Muscle layer of duodenum (tissue), 2 donors: Measurements from ENCODE around the gene AMHR2.

Experiments used
- H3K27ac ChIP-seq: one replicate; pipeline ENCODE4 v1.7.0; 2013; ENCODE audit warnings: mild to moderate bottlenecking, low read length
- H3K27me3 ChIP-seq: one replicate; pipeline ENCODE4 v1.7.0; 2013; ENCODE audit warnings: low read depth, mild to moderate bottlenecking, control low read depth, low read length
- H3K36me3 ChIP-seq, 2 donors: one replicate each; pipeline ENCODE4 v1.7.0; 2013; ENCODE audit warnings: low read length in 2 of 2, control low read depth in 1 of 2, mild to moderate bottlenecking in 1 of 2; ENCODE audit not compliant: insufficient read depth in 2 of 2, control insufficient read depth in 1 of 2
- H3K4me1 ChIP-seq, 2 donors: one replicate each; pipeline ENCODE4 v1.7.0; 2013; ENCODE audit warnings: low read length in 2 of 2, mild to moderate bottlenecking in 2 of 2, control low read depth in 1 of 2, moderate library complexity in 1 of 2; ENCODE audit not compliant: insufficient read depth in 2 of 2, control insufficient read depth in 1 of 2
- H3K4me3 ChIP-seq, 2 donors: one replicate each; pipeline ENCODE4 v1.7.0; 2013; ENCODE audit warnings: low read length in 2 of 2, low read depth in 1 of 2, mild to moderate bottlenecking in 1 of 2
- H3K9me3 ChIP-seq, 2 donors: one replicate each; pipeline ENCODE4 v1.7.0; 2013; ENCODE audit warnings: low read length in 2 of 2, control low read depth in 1 of 2, mild to moderate bottlenecking in 1 of 2; ENCODE audit not compliant: control insufficient read depth in 1 of 2
- donor health status: healthy.

AMHR2 gene

DNA sequence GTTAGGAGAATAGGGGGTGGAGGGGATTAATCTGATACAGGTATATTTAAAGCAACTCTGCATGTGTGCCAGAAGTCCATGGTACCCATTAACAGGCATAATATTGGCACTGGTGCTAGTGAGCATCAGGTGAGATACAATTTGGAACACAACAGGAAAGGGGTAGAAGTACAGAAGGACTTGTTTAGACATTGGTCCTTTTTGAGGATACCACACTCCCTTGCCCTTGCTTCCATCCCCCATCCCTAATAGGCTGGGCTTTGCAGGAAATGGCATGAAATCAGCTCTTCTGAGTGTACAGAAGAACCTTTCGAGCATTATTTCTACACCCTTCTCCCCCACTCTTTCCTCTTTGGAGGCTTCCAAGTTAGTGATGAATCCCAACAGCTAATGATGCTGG, 44.6 kb downstream of the AMHR2 start:
- Histone ChIP-seq H3K27me3 (no peaks in the 10 kb centered on the region), H3K36me3 (peaks cover 82 to 97% of the 10 kb centered on the region in 2 donors), H3K27ac (no peak overlapping the region), H3K4me3 (no peak overlapping the region), H3K9me3 (no peaks in the 10 kb centered on the region), H3K4me1 (peaks cover 3 to 31% of the 10 kb centered on the region in 2 donors)

GRCh38 chr12:53472056-53472582, 48.5 kb downstream of the AMHR2 start:
- H3K27ac ChIP-seq: peak overlapping the region; percentile 7
- peaks cover 83 to 92% of the 10 kb centered on the region in 2 donors for H3K36me3 ChIP-seq
- no peaks in the 10 kb centered on the region for H3K9me3 ChIP-seq
- H3K4me1 ChIP-seq: peaks cover 3 to 52% of the 10 kb centered on the region in 2 donors
- no peak overlapping the region for H3K4me3 ChIP-seq
- H3K27me3 ChIP-seq: no peaks in the 10 kb centered on the region

GRCh38 chr12:53474077-53474476, 50.4 kb downstream of the AMHR2 start:
- H3K27me3 ChIP-seq: no peaks in the 10 kb centered on the region
- H3K27ac ChIP-seq: no peak overlapping the region
- H3K36me3 ChIP-seq: peaks cover 74 to 79% of the 10 kb centered on the region in 2 donors
- no peak overlapping the region for H3K4me3 ChIP-seq
- H3K9me3 ChIP-seq: no peaks in the 10 kb centered on the region
- H3K4me1 ChIP-seq: peaks cover 3 to 52% of the 10 kb centered on the region in 2 donors

DNA sequence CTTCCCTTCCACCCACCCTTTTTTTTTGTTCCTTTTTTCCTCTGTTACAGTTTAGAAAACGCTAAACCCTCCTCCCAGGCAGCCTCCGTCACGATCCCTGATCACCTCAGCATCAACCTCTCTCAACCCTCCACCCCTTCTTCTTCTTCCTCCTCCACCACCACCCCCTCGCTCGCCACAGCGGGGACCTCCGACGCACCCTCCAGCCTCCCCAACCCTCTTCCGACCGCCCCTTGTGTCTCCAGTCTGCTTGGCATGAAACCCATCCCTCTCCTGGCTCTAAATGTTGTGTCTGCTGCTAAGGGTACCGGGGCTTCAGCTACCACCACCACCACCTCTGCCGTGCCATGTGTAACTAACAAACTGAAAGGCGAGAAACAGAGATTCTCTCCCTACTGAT, 51.2 kb downstream of the AMHR2 start:
- peaks cover 3 to 52% of the 10 kb centered on the region in 2 donors for H3K4me1 ChIP-seq
- H3K27me3 ChIP-seq: no peaks in the 10 kb centered on the region
- H3K9me3 ChIP-seq: no peaks in the 10 kb centered on the region
- H3K36me3 ChIP-seq: peaks cover 76 to 80% of the 10 kb centered on the region in 2 donors
- no peak overlapping the region for H3K27ac ChIP-seq
- H3K4me3 ChIP-seq: no peak overlapping the region

GRCh38 chr12:53476769-53477209, 53.1 kb downstream of the AMHR2 start:
- H3K27ac ChIP-seq: no peak overlapping the region
- peaks cover 3 to 53% of the 10 kb centered on the region in 2 donors for H3K4me1 ChIP-seq
- H3K9me3 ChIP-seq: no peaks in the 10 kb centered on the region
- peaks cover 75 to 80% of the 10 kb centered on the region in 2 donors for H3K36me3 ChIP-seq
- no peaks in the 10 kb centered on the region for H3K27me3 ChIP-seq
- no peak overlapping the region for H3K4me3 ChIP-seq

DNA sequence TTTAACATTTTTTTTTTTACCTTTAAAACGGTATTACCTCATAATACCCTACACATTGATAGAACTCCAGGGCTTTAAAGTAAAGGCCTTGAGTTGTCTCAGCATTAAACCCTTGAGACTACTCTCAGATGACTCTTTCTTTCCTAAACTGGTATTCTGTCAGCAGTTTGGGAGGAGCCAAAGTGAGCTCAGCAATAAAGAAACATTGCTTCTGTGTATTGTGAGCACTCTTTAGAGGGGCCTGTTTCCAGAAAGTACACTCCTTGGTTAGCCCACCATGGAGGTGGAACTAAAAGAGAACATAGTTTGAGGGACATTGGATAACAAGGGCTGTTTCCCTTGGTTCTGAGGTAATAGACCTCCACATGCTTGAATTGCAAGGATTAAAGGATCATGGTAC, 55.2 kb downstream of the AMHR2 start:
- H3K4me1 ChIP-seq: peaks cover 0 to 33% of the 10 kb centered on the region in 2 donors
- H3K4me3 ChIP-seq: no peak overlapping the region
- peaks cover 75 to 76% of the 10 kb centered on the region in 2 donors for H3K36me3 ChIP-seq
- peak overlapping the region; percentile 4 for H3K27ac ChIP-seq
- no peaks in the 10 kb centered on the region for H3K27me3 ChIP-seq
- no peaks in the 10 kb centered on the region for H3K9me3 ChIP-seq

- Histone ChIP-seq H3K27ac (peak overlapping the region; percentile 4), H3K36me3 (peaks cover 74 to 76% of the 10 kb centered on the region in 2 donors), H3K4me3 (no peak overlapping the region), H3K9me3 (no peaks in the 10 kb centered on the region), H3K4me1 (peaks cover 0 to 28% of the 10 kb centered on the region in 2 donors), H3K27me3 (no peaks in the 10 kb centered on the region)
Observed at GRCh38 chr12:53479331-53479730, 55.7 kb downstream of the AMHR2 start.

DNA sequence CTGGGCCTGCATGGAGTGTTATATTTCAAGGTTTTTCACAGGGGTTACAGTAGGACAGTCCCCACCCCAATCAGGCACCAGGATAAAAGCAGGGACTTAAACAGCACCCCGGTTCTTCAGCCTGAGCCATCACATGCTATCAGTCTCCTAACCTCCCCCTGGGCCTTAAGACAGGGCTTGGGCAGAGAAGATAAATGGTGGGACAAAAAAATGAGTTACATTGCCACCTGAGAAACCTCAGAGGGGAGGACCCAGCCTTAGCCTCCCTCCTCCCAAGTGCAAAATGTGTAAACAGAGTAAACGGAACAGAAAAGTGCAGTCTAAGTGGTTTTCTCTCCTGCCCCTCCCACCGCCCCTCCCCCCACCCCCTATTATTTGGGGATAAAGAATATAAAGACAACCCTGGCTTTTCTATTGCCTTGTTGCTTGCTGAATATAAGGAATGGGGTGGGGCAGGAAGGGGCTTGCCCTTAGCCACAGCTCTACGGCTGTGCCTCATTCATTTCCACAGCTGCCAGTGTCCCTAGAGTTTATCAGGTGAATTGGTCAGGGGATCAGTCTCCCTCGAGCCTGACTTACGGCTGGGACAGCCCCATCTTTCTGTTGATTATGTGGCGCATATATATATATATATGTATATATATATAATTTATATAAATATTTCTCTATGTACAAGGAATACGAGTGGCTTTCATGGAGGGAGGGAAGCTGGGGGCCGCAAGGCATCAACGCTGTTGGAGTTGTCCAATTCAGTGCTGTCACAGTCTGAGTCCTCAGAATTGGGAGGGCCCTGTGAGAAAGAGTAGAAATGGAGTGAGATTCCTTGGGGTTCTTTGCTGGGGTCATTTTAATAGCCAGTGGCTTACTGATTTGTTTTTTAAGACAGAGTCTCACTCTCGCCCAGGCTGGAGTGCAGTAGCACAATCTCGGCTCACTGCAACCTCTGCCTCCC, 57.1 kb downstream of the AMHR2 start:
- no peaks in the 10 kb centered on the region for H3K27me3 ChIP-seq
- H3K4me3 ChIP-seq: no peak overlapping the region
- no peaks in the 10 kb centered on the region for H3K9me3 ChIP-seq
- peaks cover 0 to 14% of the 10 kb centered on the region in 2 donors for H3K4me1 ChIP-seq
- peaks cover 72 to 75% of the 10 kb centered on the region in 2 donors for H3K36me3 ChIP-seq
- H3K27ac ChIP-seq: no peak overlapping the region
